ENCODE results near the gene PXDC1. TPM values are rescaled to one million over a fixed set of nuclear protein-coding genes. Genes with fewer than 3 reads are reported as not detected.
A peak's percentile ranks its signal among the peaks of the same experiment; 100 is the strongest.

Gene PXDC1
- total and polyA plus RNA-seq, 9 donors = 15.3 to 29.0 (median 20.3) TPM

- Histone ChIP-seq H3K4me3 (ENCODE audit: low read length) (no peak overlapping the region), H3K4me1 (ENCODE audit: control insufficient read depth, insufficient read depth, low read length) (peaks cover 52% of the 10 kb centered on the region), H3K9me3 (replicated peaks; ENCODE audit: control insufficient read depth, low read depth, low read length) (no peaks in the 10 kb centered on the region), H3K36me3 (ENCODE audit: control insufficient read depth, insufficient read depth, low read length) (peaks cover 36% of the 10 kb centered on the region), H3K27me3 (ENCODE audit: control insufficient read depth, insufficient read depth, low read length) (no peaks in the 10 kb centered on the region), H3K27ac (ENCODE audit: low read length) (peak overlapping the region; percentile 84)
- WGBS (ENCODE audit: insufficient coverage) = 3% methylated on average over 29 of the region's 37 CpGs
- peak; percentile 87 for DNase-seq
Observed at GRCh38 chr6:3742426-3743344, 8.8 kb downstream of the PXDC1 start.

GRCh38 chr6:3742076-3742425 lies 9.5 kb downstream of the PXDC1 start:
- H3K4me3 ChIP-seq (ENCODE audit: low read length) = no peak overlapping the region
- H3K27me3 ChIP-seq (ENCODE audit: control insufficient read depth, insufficient read depth, low read length) = no peaks in the 10 kb centered on the region
- H3K27ac ChIP-seq (ENCODE audit: low read length) = no peak overlapping the region
- 29% methylated on average over 2 of the region's 3 CpGs for WGBS (ENCODE audit: insufficient coverage)
- H3K4me1 ChIP-seq (ENCODE audit: control insufficient read depth, insufficient read depth, low read length) = peaks cover 49% of the 10 kb centered on the region
- no peak for DNase-seq
- H3K9me3 ChIP-seq (replicated peaks; ENCODE audit: control insufficient read depth, low read depth, low read length) = no peaks in the 10 kb centered on the region
- peaks cover 40% of the 10 kb centered on the region for H3K36me3 ChIP-seq (ENCODE audit: control insufficient read depth, insufficient read depth, low read length)

GRCh38 chr6:3741477-3741871 lies 10.0 kb downstream of the PXDC1 start:
- no peak overlapping the region for H3K27ac ChIP-seq (ENCODE audit: low read length)
- 73% methylated on average over 7 of the region's 13 CpGs for WGBS (ENCODE audit: insufficient coverage)
- H3K9me3 ChIP-seq (replicated peaks; ENCODE audit: control insufficient read depth, low read depth, low read length) = no peaks in the 10 kb centered on the region
- DNase-seq = no peak
- no peaks in the 10 kb centered on the region for H3K27me3 ChIP-seq (ENCODE audit: control insufficient read depth, insufficient read depth, low read length)
- H3K36me3 ChIP-seq (ENCODE audit: control insufficient read depth, insufficient read depth, low read length) = peaks cover 43% of the 10 kb centered on the region
- no peak overlapping the region for H3K4me3 ChIP-seq (ENCODE audit: low read length)
- H3K4me1 ChIP-seq (ENCODE audit: control insufficient read depth, insufficient read depth, low read length) = peaks cover 44% of the 10 kb centered on the region

GRCh38 chr6:3740551-3741476 lies 10.7 kb downstream of the PXDC1 start:
- Histone ChIP-seq H3K36me3 (ENCODE audit: control insufficient read depth, insufficient read depth, low read length) (peaks cover 47% of the 10 kb centered on the region), H3K27me3 (ENCODE audit: control insufficient read depth, insufficient read depth, low read length) (no peaks in the 10 kb centered on the region), H3K4me1 (ENCODE audit: control insufficient read depth, insufficient read depth, low read length) (peaks cover 38% of the 10 kb centered on the region), H3K27ac (ENCODE audit: low read length) (no peak overlapping the region), H3K9me3 (replicated peaks; ENCODE audit: control insufficient read depth, low read depth, low read length) (no peaks in the 10 kb centered on the region), H3K4me3 (ENCODE audit: low read length) (no peak overlapping the region)
- no peak for DNase-seq
- WGBS (ENCODE audit: insufficient coverage) = 84% methylated on average over 11 of the region's 16 CpGs

- Histone ChIP-seq H3K4me3 (ENCODE audit: low read length) (no peak overlapping the region), H3K9me3 (replicated peaks; ENCODE audit: control insufficient read depth, low read depth, low read length) (peaks cover 7% of the 10 kb centered on the region), H3K36me3 (ENCODE audit: control insufficient read depth, insufficient read depth, low read length) (peaks cover 51% of the 10 kb centered on the region), H3K4me1 (ENCODE audit: control insufficient read depth, insufficient read depth, low read length) (peaks cover 24% of the 10 kb centered on the region), H3K27me3 (ENCODE audit: control insufficient read depth, insufficient read depth, low read length) (no peaks in the 10 kb centered on the region), H3K27ac (ENCODE audit: low read length) (no peak overlapping the region)
- WGBS (ENCODE audit: insufficient coverage) = 81% methylated on average over 6 of the region's 16 CpGs
- DNase-seq = no peak
Observed at GRCh38 chr6:3739311-3739897, 12.1 kb downstream of the PXDC1 start.

- peaks cover 16% of the 10 kb centered on the region for H3K4me1 ChIP-seq (ENCODE audit: control insufficient read depth, insufficient read depth, low read length)
- H3K4me3 ChIP-seq (ENCODE audit: low read length) = no peak overlapping the region
- no peak overlapping the region for H3K27ac ChIP-seq (ENCODE audit: low read length)
- H3K27me3 ChIP-seq (ENCODE audit: control insufficient read depth, insufficient read depth, low read length) = no peaks in the 10 kb centered on the region
- peaks cover 56% of the 10 kb centered on the region for H3K36me3 ChIP-seq (ENCODE audit: control insufficient read depth, insufficient read depth, low read length)
- DNase-seq = no peak
- WGBS (ENCODE audit: insufficient coverage) = 86% methylated on average over 14 of the region's 19 CpGs
- peaks cover 7% of the 10 kb centered on the region for H3K9me3 ChIP-seq (replicated peaks; ENCODE audit: control insufficient read depth, low read depth, low read length)
Observed at GRCh38 chr6:3738381-3739131, 13.0 kb downstream of the PXDC1 start.

- H3K36me3 ChIP-seq (ENCODE audit: control insufficient read depth, insufficient read depth, low read length) = peaks cover 61% of the 10 kb centered on the region
- no peak for DNase-seq
- peaks cover 7% of the 10 kb centered on the region for H3K9me3 ChIP-seq (replicated peaks; ENCODE audit: control insufficient read depth, low read depth, low read length)
- WGBS (ENCODE audit: insufficient coverage) = 80% methylated on average over 11 of the region's 12 CpGs
- H3K27ac ChIP-seq (ENCODE audit: low read length) = no peak overlapping the region
- peaks cover 8% of the 10 kb centered on the region for H3K4me1 ChIP-seq (ENCODE audit: control insufficient read depth, insufficient read depth, low read length)
- no peak overlapping the region for H3K4me3 ChIP-seq (ENCODE audit: low read length)
- H3K27me3 ChIP-seq (ENCODE audit: control insufficient read depth, insufficient read depth, low read length) = no peaks in the 10 kb centered on the region
Observed at GRCh38 chr6:3737831-3738210, 13.7 kb downstream of the PXDC1 start.

GRCh38 chr6:3737149-3737830 lies 14.2 kb downstream of the PXDC1 start:
- H3K4me1 ChIP-seq (ENCODE audit: control insufficient read depth, insufficient read depth, low read length) = peaks cover 5% of the 10 kb centered on the region
- 79% methylated on average over 19 of the region's 25 CpGs for WGBS (ENCODE audit: insufficient coverage)
- H3K27ac ChIP-seq (ENCODE audit: low read length) = no peak overlapping the region
- H3K4me3 ChIP-seq (ENCODE audit: low read length) = no peak overlapping the region
- DNase-seq = no peak
- peaks cover 63% of the 10 kb centered on the region for H3K36me3 ChIP-seq (ENCODE audit: control insufficient read depth, insufficient read depth, low read length)
- H3K27me3 ChIP-seq (ENCODE audit: control insufficient read depth, insufficient read depth, low read length) = no peaks in the 10 kb centered on the region
- H3K9me3 ChIP-seq (replicated peaks; ENCODE audit: control insufficient read depth, low read depth, low read length) = peaks cover 7% of the 10 kb centered on the region

- no peaks in the 10 kb centered on the region for H3K27me3 ChIP-seq (ENCODE audit: control insufficient read depth, insufficient read depth, low read length)
- 100% methylated on average over 1 of the region's 5 CpGs for WGBS (ENCODE audit: insufficient coverage)
- no peak overlapping the region for H3K27ac ChIP-seq (ENCODE audit: low read length)
- peaks cover 7% of the 10 kb centered on the region for H3K9me3 ChIP-seq (replicated peaks; ENCODE audit: control insufficient read depth, low read depth, low read length)
- H3K4me3 ChIP-seq (ENCODE audit: low read length) = no peak overlapping the region
- DNase-seq = no peak
- no peaks in the 10 kb centered on the region for H3K4me1 ChIP-seq (ENCODE audit: control insufficient read depth, insufficient read depth, low read length)
- peaks cover 69% of the 10 kb centered on the region for H3K36me3 ChIP-seq (ENCODE audit: control insufficient read depth, insufficient read depth, low read length)
Observed at GRCh38 chr6:3735029-3735605, 16.4 kb downstream of the PXDC1 start.
